CD4-positive, alpha-beta T cell (primary cell): ENCODE results near the gene RGP1. TPM values are rescaled to one million over a fixed set of nuclear protein-coding genes. Genes with fewer than 3 reads are reported as not detected.

Experiments used
- ATAC-seq: fragments of 200-7000 bp; cut with Tn5 transposase; one replicate; pipeline ENCODE4 v1.10.0; 2022; ENCODE audit warnings: mild to moderate bottlenecking; ENCODE audit not compliant: poor library complexity
- CTCF ChIA-PET: fragments of 350-600 bp; sonication (Branson Sonifier 250); formaldehyde crosslinking; loops from one replicate; lab custom pipeline; 2021; ENCODE audit warnings: antibody characterized with exemption, inconsistent platforms; lab: Charles Lee
- POLR2A ChIA-PET: fragments of 350-600 bp; sonication (Branson Sonifier 250); formaldehyde crosslinking; loops from one replicate; lab custom pipeline; 2021; ENCODE audit warnings: antibody characterized with exemption, inconsistent platforms; lab: Charles Lee
- DNase-seq, 14 experiments: peaks; one replicate each; pipeline ENCODE4 v3.0.0-alpha.2; 2013 to 2020; ENCODE audit warnings: mixed read lengths in 2 of 14
- H3K27ac ChIP-seq, 2 donors: one replicate each; pipeline versions ENCODE4 v1.5.1 to v1.7.0; 2013; ENCODE audit warnings: low read length in 2 of 2, low read depth in 1 of 2, mild to moderate bottlenecking in 1 of 2
- H3K27me3 ChIP-seq, 2 experiments: 1 replicate in 1 of 2; 2 replicates in 1 of 2; pipeline versions ENCODE4 v1.6.1 to v1.7.0; 2013; ENCODE audit warnings: low read length in 2 of 2, control low read depth in 1 of 2, mild to moderate bottlenecking in 1 of 2, moderate library complexity in 1 of 2; ENCODE audit not compliant: insufficient read depth in 2 of 2, control insufficient read depth in 1 of 2
- H3K36me3 ChIP-seq: one replicate; pipeline ENCODE4 v1.6.1; 2013; ENCODE audit warnings: low read length, control low read depth; ENCODE audit not compliant: insufficient read depth
- H3K4me1 ChIP-seq: one replicate; pipeline ENCODE4 v1.6.1; 2013; ENCODE audit warnings: low read length, control low read depth; ENCODE audit not compliant: insufficient read depth
- H3K4me3 ChIP-seq: one replicate; pipeline ENCODE4 v1.5.1; 2013; ENCODE audit warnings: mild to moderate bottlenecking, low read length, moderate library complexity
- H3K9me3 ChIP-seq, 2 experiments: 1 replicate in 1 of 2; 2 replicates in 1 of 2; pipeline versions ENCODE4 v1.6.1 to v1.7.0; 2013; ENCODE audit warnings: low read length in 2 of 2, mild to moderate bottlenecking in 2 of 2, control low read depth in 1 of 2, moderate library complexity in 1 of 2; ENCODE audit not compliant: control insufficient read depth in 1 of 2, insufficient read depth in 1 of 2
- H3K27ac Mint-ChIP-seq: one replicate; pipeline ENCODE4 v1.8.0; 2020; ENCODE audit warnings: mixed read lengths
- H3K27me3 Mint-ChIP-seq: one replicate; pipeline ENCODE4 v1.8.0; 2021; ENCODE audit warnings: mixed read lengths
- H3K36me3 Mint-ChIP-seq: one replicate; pipeline ENCODE4 v1.8.0; 2021; ENCODE audit warnings: low read depth, mixed read lengths
- H3K4me1 Mint-ChIP-seq: one replicate; pipeline ENCODE4 v1.8.0; 2021; ENCODE audit warnings: low read depth, mixed read lengths
- H3K4me3 Mint-ChIP-seq: one replicate; pipeline ENCODE4 v1.8.0; 2020; ENCODE audit warnings: mild to moderate bottlenecking, mixed read lengths
- H3K9me3 Mint-ChIP-seq: one replicate; pipeline ENCODE4 v1.8.0; 2020; ENCODE audit warnings: mixed read lengths
- intact Hi-C, 2 experiments: fragments of 100-400 bp; cut with DNase I in 1 of 2; cut with micrococcal nuclease in 1 of 2; formaldehyde crosslinking; loops; one replicate each; pipeline versions ENCODE4 v1.15.1 to v1.9.0; 2023 to 2025; cut with DNase I, micrococcal nuclease
- microRNA-seq: library from miRNA; unstranded; fragments of <30 nt; microRNA quantifications from one replicate; pipeline ENCODE4 v1.2.0, GENCODE V29; 2021; ENCODE audit warnings: borderline microRNAs expressed, borderline replicate concordance
- total RNA-seq, 174 experiments: library from RNA in 2 of 174; stranded (reverse) in 2 of 174; gene quantifications; one replicate each; pipeline ENCODE4 v1.2.3 and lab custom pipeline; 2021 to 2026
- TF ChIP-seq, protein P1 (sequence below): fragments of 200-600 bp; IDR thresholded peaks from one replicate; pipeline ENCODE4 v1.8.0; 2022; ENCODE audit warnings: antibody characterized with exemption, mild to moderate bottlenecking

The RGP1 gene
- total RNA-seq, 2 experiments from 2014 or later: 12.6 to 13.1 TPM

DNA sequence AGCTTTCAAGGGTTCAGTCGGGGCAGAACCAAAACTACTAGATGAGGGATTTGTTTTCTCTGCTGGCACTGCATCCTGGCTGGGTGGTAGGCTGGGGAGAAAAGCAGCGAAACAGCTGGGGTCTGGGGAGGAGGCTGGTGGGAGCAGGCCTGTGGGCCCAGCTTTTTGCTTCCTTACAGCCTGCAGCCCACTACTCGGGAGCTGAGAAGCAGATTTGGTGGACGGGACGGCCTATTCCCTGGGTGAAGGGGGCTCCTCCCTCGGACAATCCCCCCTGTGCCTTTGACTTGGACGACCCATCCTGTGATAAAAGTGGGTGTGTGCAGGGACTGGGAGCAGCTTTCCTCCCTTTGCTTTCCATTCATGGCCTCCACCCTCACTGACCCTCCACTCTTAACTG is 51.4 kb downstream of the RGP1 start:
- intact Hi-C loops: no loop called here
- ChIA-PET CTCF (no interaction called here), POLR2A (no interaction called here)
- no peaks in the 10 kb centered on the region for H3K4me1 ChIP-seq
- H3K4me3 Mint-ChIP-seq: no peak overlapping the region
- TF ChIP-seq, protein P1, sequence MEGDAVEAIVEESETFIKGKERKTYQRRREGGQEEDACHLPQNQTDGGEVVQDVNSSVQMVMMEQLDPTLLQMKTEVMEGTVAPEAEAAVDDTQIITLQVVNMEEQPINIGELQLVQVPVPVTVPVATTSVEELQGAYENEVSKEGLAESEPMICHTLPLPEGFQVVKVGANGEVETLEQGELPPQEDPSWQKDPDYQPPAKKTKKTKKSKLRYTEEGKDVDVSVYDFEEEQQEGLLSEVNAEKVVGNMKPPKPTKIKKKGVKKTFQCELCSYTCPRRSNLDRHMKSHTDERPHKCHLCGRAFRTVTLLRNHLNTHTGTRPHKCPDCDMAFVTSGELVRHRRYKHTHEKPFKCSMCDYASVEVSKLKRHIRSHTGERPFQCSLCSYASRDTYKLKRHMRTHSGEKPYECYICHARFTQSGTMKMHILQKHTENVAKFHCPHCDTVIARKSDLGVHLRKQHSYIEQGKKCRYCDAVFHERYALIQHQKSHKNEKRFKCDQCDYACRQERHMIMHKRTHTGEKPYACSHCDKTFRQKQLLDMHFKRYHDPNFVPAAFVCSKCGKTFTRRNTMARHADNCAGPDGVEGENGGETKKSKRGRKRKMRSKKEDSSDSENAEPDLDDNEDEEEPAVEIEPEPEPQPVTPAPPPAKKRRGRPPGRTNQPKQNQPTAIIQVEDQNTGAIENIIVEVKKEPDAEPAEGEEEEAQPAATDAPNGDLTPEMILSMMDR: no peak
- no peaks in the 10 kb centered on the region for H3K27me3 Mint-ChIP-seq
- H3K4me1 Mint-ChIP-seq: no peaks in the 10 kb centered on the region
- H3K4me3 ChIP-seq: no peak overlapping the region
- no peaks in the 10 kb centered on the region for H3K27me3 ChIP-seq
- H3K9me3 Mint-ChIP-seq: no peaks in the 10 kb centered on the region
- H3K36me3 Mint-ChIP-seq: peaks cover 54% of the 10 kb centered on the region
- H3K27ac ChIP-seq: no peak overlapping the region
- DNase-seq: no peak
- H3K27ac Mint-ChIP-seq: no peak overlapping the region
- H3K36me3 ChIP-seq: peaks cover 35% of the 10 kb centered on the region
- H3K9me3 ChIP-seq: no peaks in the 10 kb centered on the region
- no peak for ATAC-seq

DNA sequence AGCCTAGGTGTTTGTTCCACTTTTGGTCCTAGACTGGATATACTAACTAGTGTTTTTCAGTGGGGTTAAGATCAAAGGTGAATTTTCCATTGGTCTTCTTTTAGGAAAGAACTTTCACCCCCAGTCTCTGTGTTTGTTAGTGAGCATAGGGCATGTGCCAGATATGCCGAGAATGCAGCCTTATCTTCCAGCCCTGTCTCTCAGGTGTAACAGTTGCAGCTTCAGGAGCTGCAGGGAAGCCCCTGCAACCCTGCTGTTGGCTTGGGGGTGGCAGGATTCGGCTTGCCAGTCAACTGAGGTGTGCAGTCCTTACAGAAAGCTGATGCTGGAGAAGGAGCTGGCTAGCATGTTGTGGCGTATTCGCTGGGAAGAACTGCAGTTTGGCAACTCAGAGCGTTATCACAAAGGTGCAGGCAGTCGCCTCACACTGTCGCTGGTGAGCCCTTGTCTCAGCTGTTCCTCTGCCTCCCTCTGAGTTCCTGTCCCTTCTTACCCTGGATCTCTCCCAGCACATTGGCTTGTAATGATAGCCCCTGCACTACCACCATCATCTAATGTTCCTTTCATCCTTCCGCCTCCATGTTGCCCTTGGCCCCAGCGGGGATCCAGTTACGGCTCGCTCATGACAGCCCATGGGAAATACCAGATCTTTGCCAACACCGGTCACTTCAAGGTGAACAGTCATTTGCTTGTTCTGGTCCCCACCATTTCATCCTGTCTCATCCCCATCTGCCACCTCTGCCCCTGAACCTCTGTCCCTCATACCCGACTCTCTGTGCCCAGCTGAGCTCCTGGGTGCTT is 52.4 kb downstream of the RGP1 start:
- Histone ChIP-seq H3K27ac (no peak overlapping the region), H3K9me3 (no peaks in the 10 kb centered on the region), H3K4me1 (no peaks in the 10 kb centered on the region), H3K36me3 (peaks cover 45% of the 10 kb centered on the region), H3K4me3 (no peak overlapping the region), H3K27me3 (no peaks in the 10 kb centered on the region)
- no peak overlapping the region for H3K27ac Mint-ChIP-seq
- intact Hi-C loops: no loop called here
- H3K27me3 Mint-ChIP-seq: no peaks in the 10 kb centered on the region
- no peaks in the 10 kb centered on the region for H3K9me3 Mint-ChIP-seq
- no peaks in the 10 kb centered on the region for H3K4me1 Mint-ChIP-seq
- ChIA-PET POLR2A (no interaction called here), CTCF (no interaction called here)
- H3K36me3 Mint-ChIP-seq: peaks cover 60% of the 10 kb centered on the region
- DNase-seq (no peak), ATAC-seq (no peak)
- TF ChIP-seq, protein P1: no peak
- H3K4me3 Mint-ChIP-seq: no peak overlapping the region

DNA sequence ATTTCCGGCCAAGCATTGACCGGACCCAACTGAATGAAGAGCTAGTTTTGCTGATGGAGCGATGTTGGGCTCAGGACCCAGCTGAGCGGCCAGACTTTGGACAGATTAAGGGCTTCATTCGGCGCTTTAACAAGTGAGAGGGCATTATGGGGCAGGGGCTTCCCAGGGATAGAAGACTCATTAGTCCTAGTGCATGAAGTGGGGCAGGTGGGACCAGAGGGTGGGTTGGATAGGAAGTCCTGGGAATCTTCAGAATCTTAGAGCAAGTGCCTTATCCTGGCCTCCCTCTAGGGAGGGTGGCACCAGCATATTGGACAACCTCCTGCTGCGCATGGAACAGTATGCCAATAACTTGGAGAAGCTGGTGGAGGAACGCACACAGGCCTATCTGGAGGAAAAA is 57.0 kb downstream of the RGP1 start:
- intact Hi-C loops: no loop called here
- POLR2A ChIA-PET: interaction anchor here (0.8 kb wide), 1 partner anchor 8 kb away, joined by 4 read pairs; the partner anchor contains the start of gene HINT2
- Mint-ChIP-seq H3K36me3 (peaks cover 66% of the 10 kb centered on the region), H3K27me3 (no peaks in the 10 kb centered on the region), H3K9me3 (no peaks in the 10 kb centered on the region), H3K27ac (no peak overlapping the region), H3K4me3 (no peak overlapping the region), H3K4me1 (peaks cover 3% of the 10 kb centered on the region)
- Histone ChIP-seq H3K4me1 (peaks cover 5% of the 10 kb centered on the region), H3K9me3 (no peaks in the 10 kb centered on the region), H3K4me3 (no peak overlapping the region), H3K36me3 (peaks cover 50% of the 10 kb centered on the region), H3K27ac (no peak overlapping the region), H3K27me3 (no peaks in the 10 kb centered on the region)
- TF ChIP-seq, protein P1: no peak
- DNase-seq (no peak), ATAC-seq (no peak)
- CTCF ChIA-PET: no interaction called here

Small RNA genes lying within 50 kb of the gene (microRNA-seq; reads per million reads assigned to microRNA genes)
- gene MIR6852: not detected
- not detected for gene MIR6853

Other genes with a start within 250 kb of the RGP1 start
- gene TESK1, start 144.0 kb upstream of the RGP1 start, total RNA-seq: 10 to 100 TPM; 18.5 to 18.6 TPM
- gene CD72, start 130.9 kb upstream of the RGP1 start, total RNA-seq: 1 to 10 TPM; 2.3 to 3.6 TPM
- 10 to 100 TPM; 18.4 to 19.2 TPM for gene SIT1, start 98.4 kb upstream of the RGP1 start, total RNA-seq
- gene RMRP, start 91.3 kb upstream of the RGP1 start, total RNA-seq: over 10,000 TPM; 14,857 to 24,615 TPM
- 10 to 100 TPM; 10.2 TPM for gene CCDC107, start 91.0 kb upstream of the RGP1 start, total RNA-seq
- under 1 TPM; 0.08 to 0.17 TPM for gene ARHGEF39, start 84.1 kb upstream of the RGP1 start, total RNA-seq
- gene CA9, start 75.4 kb upstream of the RGP1 start, total RNA-seq: not detected
- gene TPM2, start 59.4 kb upstream of the RGP1 start, total RNA-seq: 10 to 100 TPM; 63.1 to 63.5 TPM
- 100 to 1,000 TPM; 149 to 151 TPM for gene TLN1, start 17.1 kb upstream of the RGP1 start, total RNA-seq
- 10 to 100 TPM; 13.7 to 15.4 TPM for gene CREB3, start 16.6 kb upstream of the RGP1 start, total RNA-seq
- gene GBA2, start 59 bp upstream of the RGP1 start, total RNA-seq: 10 to 100 TPM; 17.3 to 18.6 TPM
- not detected for gene MSMP, start 5.0 kb downstream of the RGP1 start, total RNA-seq
- gene NPR2, start 42.3 kb downstream of the RGP1 start, total RNA-seq: 1 to 10 TPM; 1.2 to 4.2 TPM
- gene SPAG8, start 63.0 kb downstream of the RGP1 start, total RNA-seq: 1 to 10 TPM in 1 of 2 experiments, under 1 TPM in 1; 0.81 to 1.3 TPM
- 10 to 100 TPM; 10.9 to 12.6 TPM for gene HINT2, start 65.8 kb downstream of the RGP1 start, total RNA-seq
- not detected for gene FAM221B, start 79.4 kb downstream of the RGP1 start, total RNA-seq
- gene TMEM8B, start 79.9 kb downstream of the RGP1 start, total RNA-seq: 1 to 10 TPM; 8.9 to 9.6 TPM
- gene OR13J1, start 121.1 kb downstream of the RGP1 start, total RNA-seq: not detected
- not detected for gene HRCT1, start 156.9 kb downstream of the RGP1 start, total RNA-seq
- gene SPAAR, start 160.2 kb downstream of the RGP1 start, total RNA-seq: not detected
- gene OR2S2, start 208.9 kb downstream of the RGP1 start, total RNA-seq: not detected